ENCODE measurements around the gene PHF24.
"Not testable (repeated sequence)": the region's sequence is repeated elsewhere in the genome, so short reads cannot be mapped to it uniquely, and the experiment has no call there.

PHF24 gene

GRCh38 chr9:35014517-35014916, 56.4 kb downstream of the PHF24 start:
- no peak overlapping the region for H3K4me3 ChIP-seq
- TF ChIP-seq FOXP2 (optimal IDR thresholded peaks at IDR 0.05; ENCODE audit: control extremely low read depth, extremely low read length, insufficient read depth) (no peak), POLR2AphosphoS5 (IDR thresholded peaks at IDR 0.05; ENCODE audit: borderline replicate concordance, low read depth, low read length) (no peak), EZH2 (IDR thresholded peaks at IDR 0.05) (no peak)
- H3K36me3 ChIP-seq (ENCODE audit: insufficient read depth, low read length) = peaks cover 26% of the 10 kb centered on the region
- DNase-seq (ENCODE audit: low read depth, low spot score) = no peak
- no peak overlapping the region for H3K9ac ChIP-seq (ENCODE audit: insufficient read length)
- H3K9me3 ChIP-seq (ENCODE audit: low read depth, low read length) = no peaks in the 10 kb centered on the region
- no peak overlapping the region for H3K27ac ChIP-seq

- H3K9me3 ChIP-seq (ENCODE audit: low read depth, low read length); H3K36me3 ChIP-seq (ENCODE audit: insufficient read depth, low read length); H3K27ac ChIP-seq; DNase-seq (ENCODE audit: low read depth, low spot score); H3K4me3 ChIP-seq; H3K9ac ChIP-seq (ENCODE audit: insufficient read length): not testable (repeated sequence)
These were observed 65.4 kb downstream of the PHF24 start for GRCh38 chr9:35023443-35023842.

DNA sequence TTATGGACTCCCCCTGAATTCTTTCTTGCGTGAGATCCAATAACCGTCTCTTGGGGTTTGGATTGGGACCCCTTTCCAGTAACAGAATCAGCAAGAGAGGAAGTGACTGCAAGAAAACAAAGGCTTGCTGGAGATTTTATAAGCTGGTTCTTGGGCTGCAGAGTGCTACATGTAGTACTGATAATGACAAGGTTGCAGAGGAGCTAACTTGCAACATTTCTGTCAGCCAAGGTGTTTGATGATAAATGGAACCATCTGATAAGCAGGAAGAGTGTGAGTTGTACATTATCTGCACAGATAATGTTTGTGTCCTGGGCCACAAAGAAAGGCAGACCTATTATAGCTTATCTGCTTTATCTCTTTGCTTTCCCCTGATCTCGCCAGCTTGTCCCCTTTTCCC, 68.6 kb downstream of the PHF24 start:
- DNase-seq (ENCODE audit: low read depth, low spot score) = no peak
- H3K27ac ChIP-seq = no peak overlapping the region
- H3K9ac ChIP-seq (ENCODE audit: insufficient read length) = no peak overlapping the region
- no peaks in the 10 kb centered on the region; the same call in 1 of the 2 replicates for H3K36me3 ChIP-seq (ENCODE audit: insufficient read depth, low read length)
- H3K4me3 ChIP-seq = no peak overlapping the region
- no peaks in the 10 kb centered on the region for H3K9me3 ChIP-seq (ENCODE audit: low read depth, low read length)
- no peak for TF ChIP-seq FOXP2 (optimal IDR thresholded peaks at IDR 0.05; ENCODE audit: control extremely low read depth, extremely low read length, insufficient read depth)
- no peak for TF ChIP-seq POLR2AphosphoS5 (IDR thresholded peaks at IDR 0.05; ENCODE audit: borderline replicate concordance, low read depth, low read length)
- TF ChIP-seq EZH2 (IDR thresholded peaks at IDR 0.05) = no peak

GRCh38 chr9:35027374-35027773, 69.3 kb downstream of the PHF24 start:
- no peak overlapping the region for H3K4me3 ChIP-seq
- H3K9ac ChIP-seq (ENCODE audit: insufficient read length) = no peak overlapping the region
- no peak for DNase-seq (ENCODE audit: low read depth, low spot score)
- no peaks in the 10 kb centered on the region for H3K9me3 ChIP-seq (ENCODE audit: low read depth, low read length)
- TF ChIP-seq POLR2AphosphoS5 (IDR thresholded peaks at IDR 0.05; ENCODE audit: borderline replicate concordance, low read depth, low read length) = no peak
- TF ChIP-seq EZH2 (IDR thresholded peaks at IDR 0.05) = no peak
- no peak for TF ChIP-seq FOXP2 (optimal IDR thresholded peaks at IDR 0.05; ENCODE audit: control extremely low read depth, extremely low read length, insufficient read depth)
- H3K27ac ChIP-seq = no peak overlapping the region
- no peaks in the 10 kb centered on the region; the same call in 1 of the 2 replicates for H3K36me3 ChIP-seq (ENCODE audit: insufficient read depth, low read length)

DNA sequence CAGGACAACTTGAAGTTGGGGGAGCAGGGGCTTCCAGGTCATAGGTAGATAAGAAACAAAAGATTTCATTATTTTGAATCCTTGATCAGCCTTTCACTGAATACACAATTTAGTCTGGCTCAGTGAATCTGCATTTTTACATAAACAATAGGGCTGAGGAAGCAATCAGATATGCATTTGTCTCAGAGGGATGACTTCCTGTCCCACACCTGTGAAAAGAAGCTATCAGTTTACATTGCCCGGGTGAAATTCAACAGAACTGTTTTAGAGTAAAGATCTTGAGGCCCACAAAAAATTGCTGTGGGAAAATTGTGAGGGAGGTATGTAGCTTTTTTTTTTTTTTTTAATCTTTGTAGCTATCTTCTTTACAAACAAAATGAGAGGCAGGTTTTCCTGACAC, 69.8 kb downstream of the PHF24 start:
- no peak for DNase-seq (ENCODE audit: low read depth, low spot score)
- no peak overlapping the region for H3K4me3 ChIP-seq
- TF ChIP-seq FOXP2 (optimal IDR thresholded peaks at IDR 0.05; ENCODE audit: control extremely low read depth, extremely low read length, insufficient read depth) (no peak), EZH2 (IDR thresholded peaks at IDR 0.05) (no peak), POLR2AphosphoS5 (IDR thresholded peaks at IDR 0.05; ENCODE audit: borderline replicate concordance, low read depth, low read length) (no peak)
- no peak overlapping the region for H3K9ac ChIP-seq (ENCODE audit: insufficient read length)
- no peak overlapping the region for H3K27ac ChIP-seq
- H3K36me3 ChIP-seq (ENCODE audit: insufficient read depth, low read length) = no peaks in the 10 kb centered on the region; the same call in 1 of the 2 replicates
- no peaks in the 10 kb centered on the region for H3K9me3 ChIP-seq (ENCODE audit: low read depth, low read length)

- TF ChIP-seq FOXP2 (optimal IDR thresholded peaks at IDR 0.05; ENCODE audit: control extremely low read depth, extremely low read length, insufficient read depth) = no peak
- TF ChIP-seq POLR2AphosphoS5 (IDR thresholded peaks at IDR 0.05; ENCODE audit: borderline replicate concordance, low read depth, low read length) = no peak
- no peak for TF ChIP-seq EZH2 (IDR thresholded peaks at IDR 0.05)
- H3K36me3 ChIP-seq (ENCODE audit: insufficient read depth, low read length) = peaks cover 2% of the 10 kb centered on the region; the same call in 1 of the 2 replicates
- H3K4me3 ChIP-seq = no peak overlapping the region
- no peak overlapping the region for H3K9ac ChIP-seq (ENCODE audit: insufficient read length)
- no peaks in the 10 kb centered on the region for H3K9me3 ChIP-seq (ENCODE audit: low read depth, low read length)
- H3K27ac ChIP-seq = no peak overlapping the region
- DNase-seq (ENCODE audit: low read depth, low spot score) = no peak
These were observed 70.3 kb downstream of the PHF24 start for GRCh38 chr9:35028341-35028740.

GRCh38 chr9:35029241-35029640, 71.2 kb downstream of the PHF24 start:
- Histone ChIP-seq H3K9ac (ENCODE audit: insufficient read length) (no peak overlapping the region), H3K36me3 (ENCODE audit: insufficient read depth, low read length) (peaks cover 2% of the 10 kb centered on the region; the same call in 1 of the 2 replicates), H3K9me3 (ENCODE audit: low read depth, low read length) (no peaks in the 10 kb centered on the region), H3K4me3 (no peak overlapping the region), H3K27ac (no peak overlapping the region)
- DNase-seq (ENCODE audit: low read depth, low spot score) = no peak
- TF ChIP-seq FOXP2 (optimal IDR thresholded peaks at IDR 0.05; ENCODE audit: control extremely low read depth, extremely low read length, insufficient read depth) = no peak
- TF ChIP-seq EZH2 (IDR thresholded peaks at IDR 0.05) = no peak
- no peak for TF ChIP-seq POLR2AphosphoS5 (IDR thresholded peaks at IDR 0.05; ENCODE audit: borderline replicate concordance, low read depth, low read length)

DNA sequence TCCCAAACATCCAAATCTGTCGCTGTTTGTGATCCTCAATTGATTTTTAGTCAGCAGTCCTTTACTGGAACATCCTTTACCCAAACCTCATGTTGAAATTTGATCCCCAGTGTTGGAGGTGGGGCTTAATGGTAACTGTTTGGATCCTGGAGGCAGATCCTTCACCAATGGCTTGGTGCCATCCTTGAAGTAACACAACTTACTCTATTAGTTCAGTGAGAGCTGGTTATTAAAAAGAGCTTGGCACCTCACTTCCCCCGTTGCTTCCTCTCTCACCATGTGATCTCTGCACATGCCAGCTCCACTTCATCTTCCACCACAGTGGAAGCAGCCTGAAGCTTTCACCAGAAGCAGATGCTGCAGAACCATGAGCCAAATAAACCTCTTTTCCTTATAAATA, 71.8 kb downstream of the PHF24 start:
- TF ChIP-seq FOXP2 (optimal IDR thresholded peaks at IDR 0.05; ENCODE audit: control extremely low read depth, extremely low read length, insufficient read depth) (no peak), EZH2 (IDR thresholded peaks at IDR 0.05) (no peak), POLR2AphosphoS5 (IDR thresholded peaks at IDR 0.05; ENCODE audit: borderline replicate concordance, low read depth, low read length) (no peak)
- peaks cover 2% of the 10 kb centered on the region; the same call in 1 of the 2 replicates for H3K36me3 ChIP-seq (ENCODE audit: insufficient read depth, low read length)
- no peaks in the 10 kb centered on the region for H3K9me3 ChIP-seq (ENCODE audit: low read depth, low read length)

More for the DNA sequence above, 71.8 kb downstream of the PHF24 start:
- no peak overlapping the region for H3K27ac ChIP-seq
- DNase-seq (ENCODE audit: low read depth, low spot score) = no peak
- no peak overlapping the region for H3K9ac ChIP-seq (ENCODE audit: insufficient read length)
- H3K4me3 ChIP-seq = no peak overlapping the region
